GM21515 (cell line): ENCODE measurements around the gene ANXA11.
"Not testable (repeated sequence)": the region's sequence is repeated elsewhere in the genome, so short reads cannot be mapped to it uniquely, and the experiment has no call there.

Experiments used
- ATAC-seq: cut with Tn5 transposase; IDR thresholded peaks from one replicate; pipeline ENCODE4 v1.9.1; 2021; ENCODE audit not compliant: unreplicated experiment

Gene ANXA11

GRCh38 chr10:80205477-80206276 lies at the start of gene ANXA11:
Gene ANXA11, minus strand, starts transcription at chr10:80205537. Its CDS starts 32,676 bp downstream, at chr10:80172861.
- ATAC-seq: peak; percentile 84

- not testable (repeated sequence) for ATAC-seq
Observed at GRCh38 chr10:80254726-80255125, 49.4 kb upstream of the ANXA11 start.

- ATAC-seq: not testable (repeated sequence)
Observed at GRCh38 chr10:80253963-80254271, 48.6 kb upstream of the ANXA11 start.

- peak; percentile 64 for ATAC-seq
Observed at GRCh38 chr10:80253266-80253962, 48.1 kb upstream of the ANXA11 start.

- ATAC-seq: no peak
Observed at GRCh38 chr10:80252296-80252887, 47.1 kb upstream of the ANXA11 start.

GRCh38 chr10:80251703-80252280 lies 46.5 kb upstream of the ANXA11 start:
- ATAC-seq: not testable (repeated sequence)

GRCh38 chr10:80250399-80250798 lies 45.1 kb upstream of the ANXA11 start:
- ATAC-seq: not testable (repeated sequence)

- ATAC-seq: not testable (repeated sequence)
Observed at GRCh38 chr10:80249906-80250305, 44.6 kb upstream of the ANXA11 start.

GRCh38 chr10:80247611-80248010 lies 42.3 kb upstream of the ANXA11 start:
- ATAC-seq: not testable (repeated sequence)

GRCh38 chr10:80244371-80244770 lies 39.0 kb upstream of the ANXA11 start:
- ATAC-seq: not testable (repeated sequence)

GRCh38 chr10:80242341-80242740 lies 37.0 kb upstream of the ANXA11 start:
- ATAC-seq: not testable (repeated sequence)

GRCh38 chr10:80236457-80236856 lies 31.1 kb upstream of the ANXA11 start:
- not testable (repeated sequence) for ATAC-seq

GRCh38 chr10:80234331-80235235 lies 29.2 kb upstream of the ANXA11 start:
- ATAC-seq: peak; percentile 100

GRCh38 chr10:80233871-80234270 lies 28.5 kb upstream of the ANXA11 start:
- not testable (repeated sequence) for ATAC-seq

GRCh38 chr10:80226723-80227122 lies 21.4 kb upstream of the ANXA11 start:
- ATAC-seq: not testable (repeated sequence)

GRCh38 chr10:80223031-80223419 lies 17.7 kb upstream of the ANXA11 start:
- not testable (repeated sequence) for ATAC-seq

- peak; percentile 79 for ATAC-seq
Observed at GRCh38 chr10:80218878-80219277, 13.5 kb upstream of the ANXA11 start.

GRCh38 chr10:80214368-80214982 lies 9.1 kb upstream of the ANXA11 start:
- not testable (repeated sequence) for ATAC-seq

GRCh38 chr10:80212535-80213115 lies 7.3 kb upstream of the ANXA11 start:
- ATAC-seq: not testable (repeated sequence)

- ATAC-seq: no peak
Observed at GRCh38 chr10:80211786-80212185, 6.4 kb upstream of the ANXA11 start.
